ENCODE results near the gene LHB.
A peak's percentile ranks its signal among the peaks of the same experiment; 100 is the strongest.

The LHB gene

DNA sequence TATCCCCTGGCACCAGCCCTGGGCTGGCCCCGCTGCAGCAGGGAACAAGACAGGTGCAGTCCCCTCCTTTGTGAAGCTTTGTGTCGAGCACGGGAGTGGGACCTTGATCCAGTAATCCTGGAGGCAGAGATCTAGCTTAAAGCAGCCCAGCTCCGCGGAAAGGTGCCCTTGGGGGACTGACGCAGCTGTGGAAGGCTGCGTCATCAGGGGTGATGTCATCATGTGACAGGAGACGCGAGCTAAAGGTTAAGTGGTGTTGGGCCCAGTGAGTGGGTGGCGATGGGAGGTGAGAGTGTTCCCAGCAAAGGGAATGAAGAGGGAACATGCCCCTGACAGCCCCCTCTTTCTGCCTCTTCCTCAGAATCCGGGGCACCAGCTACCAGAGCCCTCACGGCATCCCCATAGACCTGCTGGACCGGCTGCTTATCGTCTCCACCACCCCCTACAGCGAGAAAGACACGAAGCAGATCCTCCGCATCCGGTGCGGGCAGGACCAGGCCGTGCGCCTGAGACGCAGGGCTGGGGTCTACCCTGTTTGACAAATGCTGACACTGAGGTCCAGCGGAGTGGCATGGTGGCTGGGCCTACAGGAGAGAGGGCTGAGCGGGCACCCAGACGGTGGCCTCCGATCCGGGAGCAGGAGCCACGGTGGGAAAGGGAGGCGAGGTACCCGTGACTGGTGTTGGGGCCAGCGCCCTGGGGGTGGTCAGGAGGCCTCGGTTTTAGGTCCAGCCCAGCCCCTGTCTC lies 2.6 kb downstream of the LHB start:
- DNase-seq (ENCODE audit: extremely low read depth in 1 of 2, low read depth in 1 of 2), result no peak

DNA sequence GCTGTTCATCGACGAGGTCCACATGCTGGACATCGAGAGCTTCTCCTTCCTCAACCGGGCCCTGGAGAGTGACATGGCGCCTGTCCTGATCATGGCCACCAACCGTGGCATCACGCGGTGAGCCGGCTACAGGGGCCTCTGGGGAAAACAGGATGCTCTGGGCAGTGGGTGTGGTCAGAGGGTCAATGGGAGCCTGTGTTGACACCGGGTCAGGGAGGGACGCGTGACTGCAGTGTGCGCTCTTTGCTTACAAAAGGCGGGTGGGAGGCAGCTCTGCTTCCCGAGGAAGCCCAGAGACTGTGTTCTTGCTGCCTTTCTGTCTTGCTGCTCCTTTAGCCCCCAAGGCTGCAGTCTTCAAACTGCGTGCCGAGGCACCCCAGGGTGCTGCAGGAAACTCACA lies 5.7 kb downstream of the LHB start:
- DNase-seq (ENCODE audit: extremely low read depth in 1 of 2, low read depth in 1 of 2), result no peak

DNA sequence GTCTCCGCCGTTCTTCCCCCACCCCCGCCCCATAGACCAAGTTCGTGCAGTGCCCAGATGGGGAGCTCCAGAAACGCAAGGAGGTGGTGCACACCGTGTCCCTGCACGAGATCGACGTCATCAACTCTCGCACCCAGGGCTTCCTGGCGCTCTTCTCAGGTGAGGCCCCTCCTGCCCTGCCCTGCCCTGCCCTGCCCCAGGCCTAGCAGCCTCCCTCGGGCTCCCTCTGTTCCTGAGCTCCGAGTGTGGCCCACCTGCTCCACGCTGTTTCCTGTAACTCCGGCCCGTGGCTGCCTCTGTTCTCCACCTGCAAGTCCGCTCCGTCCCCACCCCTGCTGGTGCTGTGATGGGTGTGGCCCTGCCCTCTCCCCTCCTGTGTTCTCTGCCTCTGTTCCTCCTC lies 6.4 kb downstream of the LHB start:
- DNase-seq (ENCODE audit: extremely low read depth in 1 of 2, low read depth in 1 of 2), result no peak

DNA sequence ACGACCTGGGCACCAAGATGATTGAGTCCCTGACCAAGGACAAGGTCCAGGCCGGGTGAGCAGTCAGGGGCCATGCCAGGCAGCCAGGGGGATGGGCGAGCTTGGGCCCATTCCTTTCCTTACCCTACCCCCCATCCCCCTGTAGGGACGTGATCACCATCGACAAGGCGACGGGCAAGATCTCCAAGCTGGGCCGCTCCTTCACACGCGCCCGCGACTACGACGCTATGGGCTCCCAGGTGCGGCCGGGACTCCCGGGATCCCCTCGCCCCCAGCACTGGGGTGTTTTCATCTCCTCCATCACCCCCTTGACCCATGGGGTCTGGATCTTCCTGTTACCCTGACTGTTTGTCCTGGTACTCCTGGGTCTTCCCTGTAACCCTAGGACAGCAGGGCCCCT lies 7.1 kb downstream of the LHB start:
- DNase-seq (ENCODE audit: extremely low read depth in 1 of 2, low read depth in 1 of 2), result no peak

DNA sequence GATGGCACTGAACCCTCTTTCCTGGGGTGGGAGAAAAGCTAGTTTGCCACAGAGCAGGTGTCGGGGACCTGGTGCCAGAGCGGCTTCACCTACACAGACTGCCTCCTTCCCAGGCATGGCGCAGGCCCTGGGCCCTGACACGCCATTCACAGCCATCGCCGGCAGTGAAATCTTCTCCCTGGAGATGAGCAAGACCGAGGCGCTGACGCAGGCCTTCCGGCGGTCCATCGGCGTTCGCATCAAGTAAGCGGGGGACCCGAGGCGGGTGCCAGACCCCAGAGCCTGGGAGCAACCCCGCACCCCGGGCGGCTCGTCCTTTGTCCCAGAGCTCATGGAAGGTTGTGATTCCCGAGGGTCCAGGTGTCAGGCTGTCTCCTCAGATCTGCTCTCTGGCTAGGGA lies 10.0 kb downstream of the LHB start:
- DNase-seq (ENCODE audit: extremely low read depth in 1 of 2, low read depth in 1 of 2), result no peak

DNA sequence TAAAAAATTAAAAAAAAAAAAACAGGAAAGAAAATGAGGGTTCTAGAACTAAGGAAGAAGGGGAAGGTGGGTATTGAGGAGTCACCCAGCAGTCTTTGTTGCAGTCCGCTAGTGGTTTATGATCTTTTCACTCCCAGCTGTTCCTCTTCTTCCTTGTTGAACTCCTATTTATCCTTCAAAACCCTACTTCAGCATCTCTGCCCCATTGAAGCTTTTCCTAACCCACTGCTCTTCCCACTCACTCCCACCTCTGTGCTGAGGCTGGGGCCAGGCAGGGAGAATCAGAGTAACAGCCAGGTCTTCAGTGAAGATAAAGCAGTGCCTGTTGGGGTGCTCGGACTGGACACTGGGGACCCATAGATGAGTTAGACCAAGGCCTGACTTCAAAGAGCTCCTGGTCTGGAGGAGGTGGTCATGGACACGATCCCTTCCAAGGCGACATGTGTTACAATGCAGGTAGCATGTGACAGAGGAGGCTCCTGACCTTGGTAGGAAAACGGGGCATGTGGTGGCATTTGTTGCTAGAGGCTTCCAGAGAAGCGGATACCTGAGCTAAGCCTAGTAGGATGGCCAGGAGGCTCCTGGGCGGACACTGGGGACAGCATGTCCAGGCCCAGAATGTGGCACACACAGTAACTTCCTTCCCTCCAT lies 11.8 kb downstream of the LHB start:
- no peak for DNase-seq (ENCODE audit: extremely low read depth in 1 of 2, low read depth in 1 of 2)

DNA sequence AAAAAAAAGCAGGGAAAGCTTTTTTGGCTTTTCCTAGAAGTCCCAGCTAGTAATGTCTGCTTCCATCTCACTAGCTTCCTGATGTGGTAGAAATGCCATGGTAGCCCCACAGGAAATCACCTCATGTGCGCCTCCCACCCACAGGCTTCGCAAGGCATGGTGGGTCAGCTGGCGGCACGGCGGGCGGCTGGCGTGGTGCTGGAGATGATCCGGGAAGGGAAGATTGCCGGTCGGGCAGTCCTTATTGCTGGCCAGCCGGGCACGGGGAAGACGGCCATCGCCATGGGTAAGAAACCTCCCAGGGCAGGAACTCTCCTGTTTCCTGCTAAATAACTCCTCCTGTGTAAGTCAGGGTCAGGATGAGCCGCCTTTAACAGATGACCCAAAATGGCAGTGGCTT lies 12.8 kb downstream of the LHB start:
- no peak for DNase-seq (ENCODE audit: extremely low read depth in 1 of 2, low read depth in 1 of 2)

DNA sequence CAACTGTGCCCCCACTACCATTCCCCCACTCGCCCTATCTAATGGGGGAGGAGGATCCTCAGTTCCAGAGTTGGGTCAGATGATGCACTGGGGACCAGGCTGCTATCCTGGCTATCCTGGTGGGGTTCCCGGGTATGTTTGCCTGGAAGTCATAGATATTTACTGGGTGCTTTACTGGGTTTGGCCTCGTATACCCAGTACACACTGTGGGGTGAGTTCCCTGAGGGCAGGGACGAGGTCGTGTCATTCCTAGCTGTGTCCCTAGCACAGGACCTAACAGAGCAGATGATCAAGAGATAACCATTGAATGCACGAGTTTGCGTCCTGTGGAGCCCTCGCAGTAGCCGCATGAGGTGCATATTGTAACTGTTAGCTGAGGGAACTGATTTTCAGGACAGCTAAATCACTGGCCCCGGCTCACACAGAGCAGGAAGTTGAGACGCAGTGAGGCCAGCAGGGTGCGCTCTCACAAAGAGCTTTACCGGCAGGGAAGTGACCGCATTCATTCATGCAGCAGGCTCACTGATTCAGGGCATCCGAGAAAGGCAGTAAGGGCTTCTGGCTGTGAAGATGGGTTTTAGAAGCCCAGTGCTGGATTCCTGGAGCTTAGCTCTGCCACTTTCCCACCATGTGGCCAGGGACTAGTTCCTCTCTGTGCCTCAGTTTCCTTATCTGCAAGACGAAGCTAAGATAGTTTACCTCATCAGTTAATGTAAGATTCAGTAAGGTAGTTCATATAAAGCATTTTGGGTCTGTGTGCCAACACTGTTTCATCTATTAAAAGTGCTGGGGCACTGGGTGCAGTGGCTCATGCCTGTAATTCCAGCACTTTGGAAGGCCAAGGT lies 17.2 kb downstream of the LHB start:
- DNase-seq (ENCODE audit: extremely low read depth in 1 of 2, low read depth in 1 of 2), result peak; percentile 39 to 51

DNA sequence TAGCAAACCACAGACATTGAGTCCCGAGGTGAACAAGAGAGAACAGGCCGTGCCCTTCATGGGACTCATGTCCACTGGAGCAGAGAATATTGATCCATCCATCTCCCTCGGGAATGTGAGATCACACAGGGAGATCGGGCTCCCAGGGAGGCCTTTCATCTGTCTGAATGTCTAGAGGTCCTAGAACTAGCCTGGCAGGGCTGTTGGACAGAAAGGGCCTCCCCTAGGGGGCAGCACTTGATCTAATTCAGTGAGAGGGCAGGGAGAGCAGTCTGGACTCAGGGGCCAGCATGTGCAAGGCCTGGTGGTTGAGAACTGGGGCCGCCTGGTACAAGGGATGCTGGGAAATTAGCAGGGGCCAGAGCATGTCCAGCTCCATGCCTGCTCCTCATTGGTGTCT lies 18.9 kb downstream of the LHB start:
- DNase-seq (ENCODE audit: extremely low read depth in 1 of 2, low read depth in 1 of 2), result no peak

DNA sequence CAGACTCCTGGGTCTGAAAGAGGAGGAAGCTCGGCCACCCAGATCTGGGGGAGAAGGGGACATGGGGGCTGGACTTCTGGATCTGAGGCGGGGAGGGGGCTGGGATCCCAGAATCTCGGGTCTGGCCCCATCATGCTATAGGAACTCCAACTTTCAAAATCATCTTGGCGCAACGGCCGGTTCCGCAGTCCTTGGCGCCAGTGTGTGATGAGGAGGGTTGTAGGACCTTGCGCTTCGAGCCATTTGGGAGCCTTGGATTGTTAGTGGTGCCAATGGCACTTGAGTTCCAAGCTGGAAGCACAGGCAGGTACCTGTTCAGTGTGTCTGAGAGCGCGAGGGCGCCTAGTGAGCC lies 22.9 kb downstream of the LHB start:
- DNase-seq (ENCODE audit: extremely low read depth in 1 of 2, low read depth in 1 of 2), result no peak

DNA sequence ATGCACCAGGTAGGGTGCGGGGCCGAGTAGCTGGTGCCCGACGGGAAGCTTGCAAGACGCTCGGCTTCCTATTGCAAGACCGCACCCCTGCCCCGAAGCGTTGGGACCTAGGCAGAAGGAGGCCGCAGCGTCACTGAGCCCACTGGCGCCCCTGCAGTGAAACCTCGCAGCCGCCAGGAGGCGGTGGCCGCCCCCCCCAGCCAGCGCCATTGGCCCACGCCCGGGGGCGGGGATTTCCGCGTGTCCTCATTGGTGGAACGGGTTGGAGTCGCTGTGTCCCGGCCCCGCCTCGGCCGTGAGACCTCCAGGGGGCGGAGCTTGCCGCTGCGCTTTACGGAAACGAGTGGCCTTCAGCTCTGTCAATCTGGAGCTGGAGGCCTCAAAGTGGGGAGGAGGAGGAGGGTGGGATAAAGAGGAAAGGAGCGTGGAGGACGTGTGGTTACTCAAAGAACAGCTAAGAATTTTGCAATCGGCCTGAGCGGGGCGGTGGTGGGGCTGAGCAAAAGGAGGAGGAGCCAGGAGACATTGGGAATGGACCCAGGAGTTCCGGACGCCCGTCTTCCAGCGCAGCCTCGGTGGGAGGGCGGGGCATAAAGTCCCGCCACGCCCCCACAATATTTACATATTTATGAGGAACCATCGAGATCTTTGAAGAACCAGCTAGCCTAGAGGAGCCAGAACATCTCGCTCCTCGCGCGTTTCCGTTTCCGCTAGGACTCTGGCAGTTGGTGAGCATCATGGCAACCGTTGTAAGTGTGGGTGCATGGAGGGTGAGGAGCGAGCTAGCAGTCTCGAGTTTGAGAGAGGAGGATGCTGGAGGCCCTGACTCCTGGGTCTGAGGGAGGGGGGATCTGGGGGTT lies 23.5 kb downstream of the LHB start, which contains the start of the genes GYS1 and RUVBL2:
Gene GYS1, minus strand, starts transcription at position 135 of the 860 bp plus-strand sequence. CDS start 197 bp downstream, outside the sequence.
Gene RUVBL2, plus strand, starts transcription at position 713 of the 860 bp plus-strand sequence. Its CDS starts 25 bp downstream, at position 738.
- peak; percentile 98 for DNase-seq (ENCODE audit: extremely low read depth in 1 of 2, low read depth in 1 of 2)

DNA sequence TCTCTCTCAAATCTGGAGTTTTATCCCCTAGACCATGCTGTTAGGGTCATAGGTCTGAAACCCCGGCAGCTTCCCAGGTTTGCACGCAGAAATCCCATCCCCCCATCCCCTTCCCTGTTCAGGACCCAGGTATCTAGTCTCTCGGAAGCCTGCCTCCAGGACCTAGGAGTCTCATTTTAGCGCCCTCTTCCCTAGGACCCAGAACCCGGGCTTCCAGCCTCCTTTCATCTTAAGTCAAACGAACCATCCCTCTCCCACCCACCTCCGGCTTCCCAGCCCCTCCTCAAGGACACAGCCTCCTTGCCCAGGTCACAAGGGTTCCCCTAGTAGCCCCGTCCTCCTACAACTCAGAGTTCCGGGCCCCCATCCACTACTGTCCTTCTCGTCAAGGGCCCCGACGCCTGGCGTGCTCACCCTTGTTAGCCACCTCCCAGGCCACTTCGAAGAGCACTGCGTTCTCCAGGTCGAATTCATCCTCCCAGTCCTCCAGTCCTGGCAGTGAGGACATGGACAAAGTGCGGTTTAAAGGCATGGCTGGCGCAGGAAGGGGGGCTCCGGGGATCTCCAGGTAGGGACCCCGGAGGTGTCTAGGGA lies 24.2 kb downstream of the LHB start:
- DNase-seq (ENCODE audit: extremely low read depth in 1 of 2, low read depth in 1 of 2), result no peak

DNA sequence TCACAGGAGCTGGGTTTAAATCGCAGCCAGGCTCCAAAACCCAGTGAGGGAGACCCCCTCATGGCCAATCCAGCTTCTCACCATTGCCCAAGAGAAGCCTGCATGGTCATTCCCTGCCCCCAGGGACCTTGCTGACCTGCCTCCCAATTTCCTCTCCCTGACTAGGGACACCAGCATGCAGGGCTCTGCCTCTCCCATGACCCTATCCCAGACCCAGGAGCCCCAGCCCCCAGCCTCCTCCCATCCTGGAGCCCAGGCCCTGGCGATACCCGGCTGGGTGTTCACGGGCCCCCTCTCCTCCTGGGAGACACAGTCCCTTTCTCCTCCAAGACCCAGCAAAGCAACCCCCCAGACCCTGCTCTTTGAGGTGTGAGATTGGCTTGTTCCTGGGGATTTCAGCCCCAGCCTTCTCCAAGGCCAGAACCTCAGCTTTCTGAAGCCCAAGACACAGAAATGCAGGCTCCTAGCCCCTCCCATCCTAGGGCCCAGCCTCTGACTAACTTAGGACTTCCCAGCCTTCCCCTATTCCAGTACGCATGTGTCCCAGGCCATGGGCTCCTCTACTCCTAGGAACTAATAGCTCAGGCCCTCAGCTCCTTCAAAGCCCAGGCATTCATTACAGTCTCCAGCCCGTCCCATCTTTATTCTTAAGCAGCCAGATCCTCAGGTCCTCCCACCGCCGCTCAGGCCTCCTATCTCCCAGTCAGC lies 24.9 kb downstream of the LHB start:
- DNase-seq (ENCODE audit: extremely low read depth in 1 of 2, low read depth in 1 of 2), result no peak

DNA sequence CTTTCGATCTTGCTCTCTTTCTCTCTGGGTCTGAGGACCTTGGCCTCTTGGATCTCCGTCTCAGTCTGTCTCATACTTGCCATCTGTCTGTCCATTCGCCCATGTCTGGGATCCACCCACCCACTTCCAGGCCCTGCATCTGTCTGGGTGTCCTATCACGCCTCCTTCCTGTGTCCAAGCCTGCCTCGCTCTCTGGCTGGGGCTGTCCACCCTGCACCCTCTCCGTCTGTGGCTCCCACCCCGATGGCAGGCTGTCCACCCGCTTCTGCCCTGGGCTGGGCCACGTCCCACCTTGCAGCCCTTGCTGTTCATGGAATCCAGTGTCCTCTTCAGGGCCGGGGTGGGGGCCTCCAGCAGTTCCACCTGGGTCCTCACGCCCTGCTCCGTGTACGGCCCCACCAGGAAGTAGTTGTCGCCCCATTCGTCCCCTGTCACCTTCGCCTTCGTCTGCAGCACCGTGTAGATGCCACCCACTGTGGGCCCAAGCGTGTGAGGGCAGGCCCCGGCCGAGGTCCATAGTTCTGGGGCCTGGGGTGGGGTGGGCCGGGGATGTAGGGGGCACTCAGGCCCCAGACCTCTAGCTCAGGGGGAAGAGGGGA lies 25.8 kb downstream of the LHB start:
- DNase-seq (ENCODE audit: extremely low read depth in 1 of 2, low read depth in 1 of 2), result no peak

DNA sequence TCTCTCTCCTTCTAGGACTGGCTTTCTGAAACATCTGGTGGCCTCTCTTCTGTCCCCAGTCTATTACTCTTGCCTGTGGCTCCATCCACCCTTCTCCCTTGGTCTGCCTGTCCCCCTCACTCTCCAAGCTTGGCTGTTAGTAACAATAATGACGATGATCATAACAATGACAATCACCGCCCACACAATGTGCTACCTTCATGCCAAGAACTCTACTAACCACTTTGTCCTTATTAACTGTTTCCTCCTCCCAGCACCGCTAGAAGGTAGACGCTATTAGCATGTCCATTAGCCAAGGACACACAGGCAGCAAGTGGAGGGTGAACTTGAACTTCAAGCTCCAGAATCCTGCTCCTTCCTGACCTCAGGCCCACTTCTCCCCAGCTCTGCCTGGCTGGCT lies 26.5 kb downstream of the LHB start:
- no peak for DNase-seq (ENCODE audit: extremely low read depth in 1 of 2, low read depth in 1 of 2)

DNA sequence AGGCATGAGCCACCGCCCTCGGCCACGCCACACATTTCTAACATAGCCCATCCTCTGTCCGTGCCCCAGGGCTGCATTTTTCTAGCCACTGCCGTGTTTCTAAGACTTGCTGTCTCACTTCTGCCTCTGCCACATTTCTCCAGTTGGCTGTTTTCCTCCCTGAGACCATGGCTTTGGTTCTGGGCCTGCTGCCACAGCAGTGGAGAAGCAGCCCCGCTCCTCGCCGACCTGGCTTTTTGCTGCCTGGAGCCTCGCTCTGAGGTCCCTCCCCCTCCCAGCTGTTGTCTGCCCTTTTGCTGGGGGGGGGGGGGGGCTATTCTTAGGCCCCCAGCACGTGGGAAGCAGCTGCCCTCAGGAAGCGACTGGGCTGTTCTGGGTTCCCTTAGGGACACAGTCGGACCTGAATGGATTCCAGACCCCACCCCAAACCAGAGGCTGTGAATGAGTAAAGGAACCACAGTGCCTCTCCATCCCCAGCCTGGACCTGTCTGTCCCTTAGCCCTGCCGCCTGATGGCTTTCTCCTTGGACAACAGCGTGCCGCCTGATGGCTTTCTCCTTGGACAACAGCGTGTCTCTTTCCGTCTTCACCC lies 27.1 kb downstream of the LHB start:
- DNase-seq (ENCODE audit: extremely low read depth in 1 of 2, low read depth in 1 of 2), result no peak

DNA sequence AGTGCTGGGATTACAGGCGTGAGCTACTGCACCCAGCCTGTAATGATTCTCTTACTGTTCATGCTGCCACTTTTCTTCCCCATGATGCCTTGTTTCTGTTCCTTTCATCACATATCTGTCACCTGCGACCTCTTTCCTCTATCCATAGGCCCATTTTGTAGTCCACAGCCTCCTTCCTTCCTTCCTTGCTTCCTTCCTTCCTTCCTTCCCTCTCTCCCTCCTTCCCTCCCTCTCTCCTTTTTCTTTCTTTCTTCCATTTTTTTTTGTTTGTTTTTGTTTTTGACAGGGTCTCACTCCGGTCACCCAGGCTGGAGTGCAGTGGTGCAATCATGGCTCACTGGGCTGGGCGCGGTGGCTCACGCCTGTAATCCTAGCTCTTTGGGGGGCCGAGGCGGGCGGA lies 28.0 kb downstream of the LHB start:
- no peak for DNase-seq (ENCODE audit: extremely low read depth in 1 of 2, low read depth in 1 of 2)

DNA sequence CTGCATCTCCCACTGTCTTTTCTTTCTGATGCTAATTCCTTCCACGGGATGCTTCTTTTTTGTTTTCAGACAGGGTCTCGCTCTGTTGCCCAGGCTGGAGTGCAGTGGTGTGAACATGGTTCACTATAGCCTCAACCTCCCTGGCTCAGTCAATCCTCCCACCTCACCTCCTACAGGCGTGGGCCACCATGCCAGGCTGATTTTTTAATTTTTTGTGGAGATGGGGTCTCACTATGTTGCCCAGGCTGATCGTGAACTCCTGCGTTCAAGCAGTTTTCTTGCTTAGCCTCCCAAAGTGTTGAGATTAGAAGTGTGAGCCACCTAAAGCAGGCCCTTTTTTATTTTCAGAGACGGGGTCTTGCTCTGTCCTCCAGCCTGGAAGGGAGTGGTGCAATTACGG lies 28.6 kb downstream of the LHB start:
- DNase-seq (ENCODE audit: extremely low read depth in 1 of 2, low read depth in 1 of 2), result no peak

DNA sequence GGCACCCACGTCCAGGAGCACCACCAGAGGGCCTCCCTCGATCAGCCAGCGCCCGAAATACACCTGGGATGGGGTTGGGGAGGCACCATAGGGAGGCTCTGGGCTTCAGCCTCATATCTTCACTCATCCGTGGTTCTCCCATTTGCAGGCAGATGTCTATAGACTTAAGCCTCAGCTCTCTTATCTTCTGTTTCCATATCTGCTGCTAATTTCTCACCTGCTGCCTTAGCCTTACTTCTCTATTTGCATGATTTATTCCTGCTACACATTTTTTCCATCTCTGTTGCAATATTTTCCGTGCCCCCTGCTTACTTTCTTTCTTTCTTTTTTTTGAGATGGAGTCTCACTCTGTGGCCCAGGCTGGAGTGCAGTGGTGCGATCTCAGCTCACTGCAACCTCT lies 29.6 kb downstream of the LHB start:
- no peak for DNase-seq (ENCODE audit: extremely low read depth in 1 of 2, low read depth in 1 of 2)
